ENCODE results near the gene TBXA2R. TPM values are rescaled to one million over a fixed set of nuclear protein-coding genes. Genes with fewer than 3 reads are reported as not detected.

Gene TBXA2R
- total RNA-seq, 2 experiments from 2014 or later: 2.6 to 2.8 TPM

DNA sequence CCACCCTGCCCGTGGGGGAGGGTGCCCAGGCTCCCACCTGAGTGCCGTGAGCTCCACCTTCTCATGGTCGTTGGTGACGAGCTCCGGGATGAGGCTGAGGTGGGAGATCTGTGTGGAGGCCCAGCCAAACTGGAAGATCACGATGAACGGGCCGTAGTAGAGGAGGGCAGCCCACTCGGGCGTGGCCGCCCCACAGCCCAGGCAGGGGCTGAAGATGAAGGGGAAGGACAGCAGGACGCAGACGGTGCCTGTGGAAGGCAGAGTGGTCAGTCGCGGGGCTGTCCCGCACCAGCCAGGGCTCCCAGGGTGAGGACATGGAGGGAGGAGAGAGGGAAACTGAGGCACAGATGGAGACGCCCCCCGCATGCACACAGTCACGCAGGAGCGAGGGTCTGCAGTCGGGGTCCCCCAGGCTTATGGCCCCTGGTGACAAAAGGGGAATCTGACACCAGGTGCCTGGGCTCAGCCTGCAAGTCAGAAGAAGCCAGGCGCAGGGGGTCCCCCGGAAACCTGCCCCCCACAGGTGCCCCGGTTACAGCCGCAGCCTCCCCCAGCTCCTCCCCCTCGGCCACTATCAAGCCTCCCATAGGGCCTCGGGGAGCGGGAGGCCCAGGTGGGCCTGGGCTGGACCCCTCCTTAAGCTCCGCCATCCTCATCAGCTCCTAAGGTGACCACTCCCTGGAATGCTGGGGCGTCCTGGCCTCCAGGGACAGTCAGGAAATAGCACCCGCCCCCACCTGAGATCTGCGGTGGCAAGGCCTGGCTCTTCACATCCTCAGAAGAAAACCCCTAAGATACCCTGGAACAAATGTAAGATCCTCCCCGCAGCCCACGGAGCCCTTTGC lies 55.5 kb downstream of the TBXA2R start:
- DNase-seq: no peak
- ATAC-seq: no peak
- Mint-ChIP-seq H3K9me3 (ENCODE audit: insufficient read depth) (no peaks in the 10 kb centered on the region), H3K4me1 (ENCODE audit: low read depth) (peaks cover 35% of the 10 kb centered on the region), H3K27ac (peak overlapping the region; percentile 70), H3K4me3 (no peak overlapping the region), H3K36me3 (ENCODE audit: low read depth) (peaks cover 11% of the 10 kb centered on the region), H3K27me3 (ENCODE audit: low read depth) (no peaks in the 10 kb centered on the region)
- CTCF ChIA-PET: no interaction called here
- POLR2A ChIA-PET: no interaction called here

DNA sequence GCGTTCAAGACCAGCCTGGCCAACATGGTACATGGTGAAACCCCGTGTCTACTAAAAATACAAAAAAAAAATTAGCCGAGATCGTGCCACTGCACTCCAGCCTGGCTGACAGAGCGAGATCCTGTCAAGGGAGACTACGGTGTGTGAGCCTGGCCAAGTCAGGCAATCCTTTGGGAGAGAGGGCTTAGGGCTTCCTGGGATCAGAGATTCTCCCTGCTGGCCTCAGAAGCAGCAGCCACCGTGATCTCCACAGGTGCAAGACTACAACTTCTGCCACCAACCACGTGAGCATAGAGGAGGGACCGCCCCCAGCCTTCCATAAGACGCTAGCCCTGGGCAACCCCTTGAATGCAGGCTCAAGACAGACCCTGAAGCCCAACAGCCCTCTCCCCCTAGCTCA lies 56.9 kb downstream of the TBXA2R start:
- ATAC-seq (no peak), DNase-seq (no peak)
- CTCF ChIA-PET: no interaction called here
- Mint-ChIP-seq H3K36me3 (ENCODE audit: low read depth) (peaks cover 20% of the 10 kb centered on the region), H3K27ac (no peak overlapping the region), H3K27me3 (ENCODE audit: low read depth) (no peaks in the 10 kb centered on the region), H3K4me3 (no peak overlapping the region), H3K9me3 (ENCODE audit: insufficient read depth) (no peaks in the 10 kb centered on the region), H3K4me1 (ENCODE audit: low read depth) (peaks cover 27% of the 10 kb centered on the region)
- POLR2A ChIA-PET: no interaction called here

DNA sequence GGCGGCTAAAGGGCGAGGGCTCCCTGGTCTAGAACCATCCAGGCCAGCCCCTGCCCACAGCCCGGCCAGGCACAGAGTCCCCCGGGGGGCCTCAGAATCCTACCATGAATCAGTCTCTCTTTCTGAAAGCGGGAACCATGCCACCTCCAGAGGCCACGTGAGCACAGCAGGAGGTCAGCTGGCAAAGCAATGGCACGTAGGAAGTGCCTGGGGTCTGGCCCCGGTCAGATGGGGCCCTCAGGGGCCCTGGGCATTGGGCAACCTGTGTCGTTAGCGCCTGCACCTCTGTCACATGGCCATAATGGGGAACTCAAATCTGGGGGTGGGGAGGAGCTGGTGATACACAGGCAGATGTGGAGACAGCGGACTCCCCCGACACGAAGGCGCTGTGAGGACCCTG lies 58.1 kb downstream of the TBXA2R start:
- DNase-seq (no peak), ATAC-seq (no peak)
- no peaks in the 10 kb centered on the region for H3K27me3 Mint-ChIP-seq (ENCODE audit: low read depth)
- ChIA-PET CTCF (interaction anchor here (4.7 kb wide), 1 partner anchor 9 kb away, joined by 32 read pairs; the partner anchor contains the start of gene MFSD12), POLR2A (interaction anchor here (1.2 kb wide), 1 partner anchor 70 kb away, joined by 3 read pairs; no protein-coding TSS in a partner anchor)
- H3K9me3 Mint-ChIP-seq (ENCODE audit: insufficient read depth): no peaks in the 10 kb centered on the region
- H3K4me1 Mint-ChIP-seq (ENCODE audit: low read depth): peaks cover 20% of the 10 kb centered on the region
- H3K4me3 Mint-ChIP-seq: no peak overlapping the region
- H3K36me3 Mint-ChIP-seq (ENCODE audit: low read depth): peaks cover 18% of the 10 kb centered on the region
- peak overlapping the region; percentile 46 for H3K27ac Mint-ChIP-seq

DNA sequence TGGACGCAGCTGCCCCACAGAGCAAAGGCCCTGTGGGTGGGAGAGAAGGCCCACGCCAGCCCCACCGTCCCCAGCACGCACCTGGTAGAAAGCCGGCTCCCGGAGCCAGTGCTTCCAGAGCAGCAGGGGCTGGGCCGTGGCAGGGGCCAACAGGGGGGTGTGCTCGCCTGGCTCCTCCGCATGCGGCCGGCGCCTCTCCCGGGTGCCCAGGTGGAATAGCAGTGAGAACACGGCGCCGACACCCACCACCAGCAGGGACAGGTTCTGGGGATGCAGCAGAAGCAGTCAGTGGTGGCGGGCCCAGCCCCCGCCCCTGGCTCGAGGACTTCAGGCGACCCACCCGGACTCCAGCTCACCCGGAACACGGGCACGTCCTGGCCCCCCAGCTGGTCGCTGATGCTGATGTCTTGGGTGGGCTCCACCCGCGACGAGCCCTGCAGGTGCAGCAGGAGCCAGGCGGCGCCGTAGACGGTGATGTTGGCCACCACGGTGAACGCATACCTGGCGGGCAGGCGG lies 58.9 kb downstream of the TBXA2R start:
- Mint-ChIP-seq H3K4me3 (no peak overlapping the region), H3K27me3 (ENCODE audit: low read depth) (no peaks in the 10 kb centered on the region), H3K9me3 (ENCODE audit: insufficient read depth) (no peaks in the 10 kb centered on the region), H3K4me1 (ENCODE audit: low read depth) (peaks cover 16% of the 10 kb centered on the region), H3K36me3 (ENCODE audit: low read depth) (peaks cover 18% of the 10 kb centered on the region), H3K27ac (no peak overlapping the region)
- ATAC-seq: no peak
- POLR2A ChIA-PET: interaction anchor here (0.5 to 1.2 kb wide), 2 partner anchors 71 to 925 kb away, joined by 3 to 4 read pairs; no protein-coding TSS in a partner anchor
- no peak for DNase-seq
- CTCF ChIA-PET: interaction anchor here (1.5 to 4.7 kb wide), 2 partner anchors 9 to 10 kb away, joined by 3 to 32 read pairs; partner anchors contain the start of genes MFSD12 and TEKTIP1

DNA sequence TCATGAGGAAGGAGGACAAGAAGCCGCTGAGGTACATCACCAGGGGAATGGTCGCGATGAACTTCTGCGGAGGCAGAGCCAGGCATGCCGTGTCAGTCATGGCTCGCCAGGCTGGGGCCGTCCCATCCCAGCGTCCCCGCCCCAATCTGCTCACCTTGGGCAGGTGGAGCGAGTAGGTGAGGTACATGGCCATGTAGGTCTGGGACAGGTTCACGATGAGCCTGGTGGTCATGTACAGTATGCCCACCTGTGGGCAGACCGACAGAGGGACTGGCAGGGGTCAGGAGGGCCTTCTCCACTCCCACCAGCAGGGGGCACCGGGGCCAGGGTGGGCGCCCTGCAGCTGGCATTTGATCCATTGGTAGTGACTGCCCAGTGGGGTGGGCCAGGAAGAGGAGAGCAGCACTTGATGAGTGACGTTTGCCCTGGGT lies 59.4 kb downstream of the TBXA2R start:
- H3K27me3 Mint-ChIP-seq (ENCODE audit: low read depth): no peaks in the 10 kb centered on the region
- ChIA-PET POLR2A (no interaction called here), CTCF (interaction anchor here (1.5 to 4.7 kb wide), 2 partner anchors 8 to 10 kb away, joined by 3 to 32 read pairs; partner anchors contain the start of genes MFSD12 and TEKTIP1)
- H3K27ac Mint-ChIP-seq: no peak overlapping the region
- DNase-seq (peak; percentile 52), ATAC-seq (peak; percentile 34)
- H3K4me3 Mint-ChIP-seq: no peak overlapping the region
- peaks cover 18% of the 10 kb centered on the region for H3K36me3 Mint-ChIP-seq (ENCODE audit: low read depth)
- no peaks in the 10 kb centered on the region for H3K9me3 Mint-ChIP-seq (ENCODE audit: insufficient read depth)
- H3K4me1 Mint-ChIP-seq (ENCODE audit: low read depth): peaks cover 13% of the 10 kb centered on the region

DNA sequence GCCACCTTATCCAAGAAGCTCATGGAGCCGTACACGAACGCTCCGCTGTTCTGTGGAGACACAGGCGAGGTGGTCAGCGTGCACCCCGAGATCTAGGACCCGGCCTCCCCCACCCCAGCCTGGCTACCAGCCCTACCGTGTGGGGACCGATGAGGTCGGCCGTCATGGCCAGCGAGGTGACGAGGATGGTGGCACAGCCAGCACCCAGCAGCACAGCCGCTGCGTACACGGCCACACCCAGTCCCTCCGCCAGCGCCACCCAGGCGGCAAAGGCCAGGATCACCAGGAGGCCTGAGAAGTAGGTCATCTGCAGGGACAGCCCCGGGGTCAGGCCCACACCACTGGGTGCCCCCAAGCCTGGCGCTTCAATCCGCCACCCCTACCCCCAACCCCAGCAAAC lies 60.6 kb downstream of the TBXA2R start:
- Mint-ChIP-seq H3K27ac (peak overlapping the region; percentile 20), H3K9me3 (ENCODE audit: insufficient read depth) (no peaks in the 10 kb centered on the region), H3K27me3 (ENCODE audit: low read depth) (no peaks in the 10 kb centered on the region), H3K36me3 (ENCODE audit: low read depth) (peaks cover 18% of the 10 kb centered on the region), H3K4me1 (ENCODE audit: low read depth) (peaks cover 7% of the 10 kb centered on the region), H3K4me3 (no peak overlapping the region)
- ATAC-seq: no peak
- ChIA-PET POLR2A (interaction anchor here (2.2 kb wide), 1 partner anchor 11 kb away, joined by 6 read pairs; the partner anchor contains the start of gene MFSD12), CTCF (interaction anchor here (1.7 to 4.7 kb wide), 4 partner anchors 8 to 44 kb away, joined by 3 to 32 read pairs (median 14); partner anchors contain the start of gene MFSD12)
- DNase-seq: no peak

DNA sequence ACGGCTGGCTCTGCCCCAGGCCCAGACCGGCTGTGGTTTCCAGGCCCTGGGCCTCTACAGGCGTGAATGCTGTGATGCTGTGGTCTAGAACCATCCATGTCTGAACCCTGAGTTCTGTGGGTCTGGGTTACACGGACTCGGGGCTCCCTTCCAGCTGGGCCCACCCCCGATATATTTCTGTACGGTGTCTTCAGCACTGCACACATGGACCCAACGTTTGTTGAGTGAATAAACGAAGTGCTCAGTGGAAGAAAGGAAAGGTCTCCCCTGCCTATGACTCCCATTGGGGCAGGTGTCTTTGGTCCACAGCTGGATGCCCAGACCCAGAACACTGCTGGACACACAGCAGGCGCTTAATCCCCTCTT lies 61.0 kb downstream of the TBXA2R start:
- H3K27ac Mint-ChIP-seq: peak overlapping the region; percentile 20
- ATAC-seq (no peak), DNase-seq (no peak)

DNA sequence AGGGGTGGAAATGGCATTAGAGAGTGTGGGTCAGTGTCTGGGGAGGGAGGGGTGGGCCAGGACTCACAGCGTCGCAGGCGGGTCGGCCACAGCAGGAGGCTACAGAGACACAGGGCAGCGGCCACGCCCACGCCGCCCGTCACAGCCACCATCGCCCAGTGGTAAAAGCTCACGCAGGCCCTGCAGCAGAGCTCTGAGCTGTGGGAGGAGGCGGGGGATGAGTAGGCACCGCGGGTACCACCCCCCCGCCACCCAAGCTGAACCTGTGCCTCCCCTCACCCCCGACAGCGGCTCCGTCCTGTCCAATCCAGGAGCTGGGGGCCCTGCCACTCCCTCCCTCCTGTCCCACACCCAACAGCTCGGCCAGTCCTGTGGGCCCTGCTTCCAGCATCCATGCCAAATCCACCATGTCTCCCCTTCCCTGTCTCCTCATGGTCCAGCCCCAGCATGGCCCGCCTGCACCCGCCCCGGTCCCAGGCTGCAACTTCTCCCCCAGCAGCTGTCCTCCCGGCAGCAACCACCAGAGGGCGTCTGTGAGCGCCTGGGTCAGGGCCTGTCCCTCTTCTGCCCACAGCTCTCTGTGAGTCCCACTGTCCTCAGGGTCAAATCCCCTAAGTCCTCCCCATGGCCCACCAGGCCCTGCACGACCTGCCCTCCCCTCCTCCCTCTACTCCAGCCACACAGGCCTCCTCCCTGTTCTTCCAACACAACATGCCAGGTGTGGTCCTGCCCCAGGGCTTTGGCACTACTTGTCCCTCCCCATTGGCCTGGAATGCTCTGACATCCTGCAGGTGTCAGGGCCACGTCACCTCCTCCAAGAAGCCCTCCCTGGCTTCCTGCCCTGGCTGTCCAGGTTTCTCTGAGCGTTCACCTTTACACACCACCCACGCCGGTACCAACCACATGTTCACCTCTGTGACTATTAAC lies 61.7 kb downstream of the TBXA2R start:
- ChIA-PET POLR2A (interaction anchor here (1.0 to 2.2 kb wide), 2 partner anchors 10 to 12 kb away, joined by 6 read pairs; partner anchors contain the start of gene MFSD12), CTCF (interaction anchor here (0.6 to 4.7 kb wide), 13 partner anchors 9 to 595 kb away, joined by 3 to 32 read pairs (median 3); partner anchors contain the start of genes DAPK3, DOHH and MFSD12)
- H3K4me3 Mint-ChIP-seq: no peak overlapping the region
- ATAC-seq (peak; percentile 69), DNase-seq (peak; percentile 82)
- no peaks in the 10 kb centered on the region for H3K27me3 Mint-ChIP-seq (ENCODE audit: low read depth)
- peaks cover 15% of the 10 kb centered on the region for H3K36me3 Mint-ChIP-seq (ENCODE audit: low read depth)
- H3K27ac Mint-ChIP-seq: peak overlapping the region; percentile 61
- peaks cover 5% of the 10 kb centered on the region for H3K4me1 Mint-ChIP-seq (ENCODE audit: low read depth)
- no peaks in the 10 kb centered on the region for H3K9me3 Mint-ChIP-seq (ENCODE audit: insufficient read depth)

More for the DNA sequence above, 61.0 kb downstream of the TBXA2R start:
- Mint-ChIP-seq H3K27me3 (ENCODE audit: low read depth) (no peaks in the 10 kb centered on the region), H3K9me3 (ENCODE audit: insufficient read depth) (no peaks in the 10 kb centered on the region), H3K4me3 (no peak overlapping the region), H3K36me3 (ENCODE audit: low read depth) (peaks cover 15% of the 10 kb centered on the region), H3K4me1 (ENCODE audit: low read depth) (peaks cover 5% of the 10 kb centered on the region)
- POLR2A ChIA-PET: interaction anchor here (2.2 kb wide), 1 partner anchor 11 kb away, joined by 6 read pairs; the partner anchor contains the start of gene MFSD12
- CTCF ChIA-PET: interaction anchor here (1.1 to 4.7 kb wide), 8 partner anchors 9 to 595 kb away, joined by 3 to 32 read pairs (median 6); partner anchors contain the start of gene MFSD12

Other genes starting within 250 kb of the TBXA2R start
- 10 to 100 TPM; 13.4 to 14.0 TPM for gene NFIC, start 240.3 kb downstream of the TBXA2R start, total RNA-seq
- 1 to 10 TPM; 2.5 to 3.5 TPM for gene SMIM24, start 126.3 kb downstream of the TBXA2R start, total RNA-seq
- not detected for gene SMIM44, start 123.4 kb downstream of the TBXA2R start, total RNA-seq
- 10 to 100 TPM; 14.6 to 16.1 TPM for gene DOHH, start 106.2 kb downstream of the TBXA2R start, total RNA-seq
- gene FZR1, start 100.6 kb downstream of the TBXA2R start, total RNA-seq: 10 to 100 TPM; 72.7 to 81.6 TPM
- 1 to 10 TPM; 8.3 to 9.4 TPM for gene TEKTIP1, start 67.7 kb downstream of the TBXA2R start, total RNA-seq
- gene MFSD12, start 49.3 kb downstream of the TBXA2R start, total RNA-seq: 10 to 100 TPM; 61.0 to 63.5 TPM
- 10 to 100 TPM; 45.0 to 51.2 TPM for gene HMG20B, start 33.9 kb downstream of the TBXA2R start, total RNA-seq
- gene GIPC3, start 21.4 kb downstream of the TBXA2R start, total RNA-seq: under 1 TPM; 0.26 to 0.31 TPM
- gene CACTIN, start 19.9 kb upstream of the TBXA2R start, total RNA-seq: 10 to 100 TPM; 31.2 to 37.0 TPM
- gene PIP5K1C, start 93.6 kb upstream of the TBXA2R start, total RNA-seq: 10 to 100 TPM; 19.7 to 20.0 TPM
- 1 to 10 TPM; 1.3 TPM for gene TJP3, start 101.5 kb upstream of the TBXA2R start, total RNA-seq
- 10 to 100 TPM; 39.6 to 40.5 TPM for gene APBA3, start 154.8 kb upstream of the TBXA2R start, total RNA-seq
- 10 to 100 TPM; 66.9 to 71.4 TPM for gene MRPL54, start 155.8 kb upstream of the TBXA2R start, total RNA-seq
- not detected for gene RAX2, start 165.4 kb upstream of the TBXA2R start, total RNA-seq
- gene MATK, start 179.5 kb upstream of the TBXA2R start, total RNA-seq: 10 to 100 TPM; 39.9 to 44.0 TPM